Stimulated activated CD8-positive, alpha-beta memory T cell treated with anti-CD3 and anti-CD28 coated beads, Interleukin-15, amount 100 ng/mL, for 24 hours (primary cell): Measurements from ENCODE around the gene UPK1B.

ENCODE experiments used
- DNase-seq: peaks from one replicate; pipeline ENCODE4 v3.0.0-alpha.2; 2020; ENCODE audit warnings: low read depth

UPK1B gene

GRCh38 chr3:119176778-119177177 lies 3.4 kb downstream of the UPK1B start:
- DNase-seq, result no peak

GRCh38 chr3:119177321-119177720 lies 3.9 kb downstream of the UPK1B start:
- no peak for DNase-seq

- no peak for DNase-seq
Observed at GRCh38 chr3:119181765-119182164, 8.4 kb downstream of the UPK1B start.

- no peak for DNase-seq
Observed at GRCh38 chr3:119184111-119184510, 10.7 kb downstream of the UPK1B start.

- no peak for DNase-seq
Observed at GRCh38 chr3:119184796-119185570, 11.6 kb downstream of the UPK1B start.

GRCh38 chr3:119187266-119187665 lies 13.9 kb downstream of the UPK1B start:
- DNase-seq, result no peak

GRCh38 chr3:119191800-119192199 lies 18.4 kb downstream of the UPK1B start:
- no peak for DNase-seq

- no peak for DNase-seq
Observed at GRCh38 chr3:119194237-119195150, 21.1 kb downstream of the UPK1B start.

GRCh38 chr3:119195151-119195476 lies 21.7 kb downstream of the UPK1B start:
- no peak for DNase-seq

- DNase-seq, result no peak
Observed at GRCh38 chr3:119195911-119196310, 22.5 kb downstream of the UPK1B start.

GRCh38 chr3:119205209-119205608 lies 31.8 kb downstream of the UPK1B start:
- no peak for DNase-seq

- no peak for DNase-seq
Observed at GRCh38 chr3:119205685-119206084, 32.3 kb downstream of the UPK1B start.

GRCh38 chr3:119206611-119207511 lies 33.5 kb downstream of the UPK1B start:
- DNase-seq, result no peak

- DNase-seq, result no peak
Observed at GRCh38 chr3:119207512-119207875, 34.1 kb downstream of the UPK1B start.

- DNase-seq, result no peak
Observed at GRCh38 chr3:119211193-119211592, 37.8 kb downstream of the UPK1B start.

GRCh38 chr3:119211803-119212202 lies 38.4 kb downstream of the UPK1B start:
- no peak for DNase-seq

- no peak for DNase-seq
Observed at GRCh38 chr3:119219069-119219468, 45.7 kb downstream of the UPK1B start.

GRCh38 chr3:119220198-119220597 lies 46.8 kb downstream of the UPK1B start:
- DNase-seq, result no peak

GRCh38 chr3:119220970-119221667 lies 47.7 kb downstream of the UPK1B start:
- no peak for DNase-seq

GRCh38 chr3:119221779-119222320 lies 48.5 kb downstream of the UPK1B start:
- DNase-seq, result no peak

- no peak for DNase-seq
Observed at GRCh38 chr3:119222391-119222790, 49.0 kb downstream of the UPK1B start.
